ENCODE data around the gene MYO5A. TPM values are rescaled to one million over a fixed set of nuclear protein-coding genes. Genes with fewer than 3 reads are reported as not detected.
"Not testable (repeated sequence)": the region's sequence is repeated elsewhere in the genome, so short reads cannot be mapped to it uniquely, and the experiment has no call there.

The MYO5A gene
- total RNA-seq, 2 experiments from 2014 or later, result 19.2 to 22.6 TPM

DNA sequence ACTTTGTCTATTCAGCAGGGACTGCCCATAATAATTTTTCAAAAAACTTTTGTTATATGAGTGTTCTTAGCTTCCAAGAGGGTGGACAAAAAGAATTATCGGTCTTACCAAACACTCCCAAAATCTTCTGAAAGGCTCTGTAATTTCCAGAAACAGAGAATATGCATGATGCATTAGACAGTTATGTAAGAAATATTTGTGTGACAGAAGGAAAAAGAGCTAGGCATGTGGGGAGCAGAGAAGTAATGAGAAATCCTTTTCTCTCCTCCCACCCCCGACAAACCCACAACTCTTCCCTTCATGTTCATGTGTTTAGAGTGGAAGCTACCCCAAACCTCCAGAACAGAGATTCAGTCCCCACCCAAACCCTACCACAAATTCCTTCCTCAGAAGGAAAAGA lies 86.8 kb downstream of the MYO5A start:
- Mint-ChIP-seq H3K4me3 (no peak overlapping the region), H3K27ac (no peak overlapping the region), H3K27me3 (no peaks in the 10 kb centered on the region), H3K4me1 (ENCODE audit: low read depth) (peaks cover 31% of the 10 kb centered on the region), H3K9me3 (no peaks in the 10 kb centered on the region), H3K36me3 (ENCODE audit: low read depth) (no peaks in the 10 kb centered on the region)
- intact Hi-C loops (cut with micrococcal nuclease), result no loop called here
- no peak for DNase-seq
- no peak for TF ChIP-seq CTCF (IDR thresholded peaks at IDR 0.05)
- ChIA-PET CTCF (interaction anchor here (1.5 kb wide), 1 partner anchor 57 kb away, joined by 3 read pairs; no protein-coding TSS in a partner anchor), POLR2A (interaction anchor here (0.6 kb wide), 1 partner anchor 36 kb away, joined by 3 read pairs; no protein-coding TSS in a partner anchor)
- ATAC-seq, result no peak

GRCh38 chr15:52440946-52441345 lies 87.7 kb downstream of the MYO5A start:
- DNase-seq (no peak), ATAC-seq (no peak)
- H3K27ac Mint-ChIP-seq, result peak overlapping the region; percentile 10
- ChIA-PET POLR2A (no interaction called here), CTCF (interaction anchor here (1.5 kb wide), 1 partner anchor 58 kb away, joined by 3 read pairs; no protein-coding TSS in a partner anchor)
- no peaks in the 10 kb centered on the region for H3K9me3 Mint-ChIP-seq
- H3K4me3 Mint-ChIP-seq, result no peak overlapping the region
- no peaks in the 10 kb centered on the region for H3K27me3 Mint-ChIP-seq
- intact Hi-C loops (cut with micrococcal nuclease), result no loop called here
- no peaks in the 10 kb centered on the region for H3K36me3 Mint-ChIP-seq (ENCODE audit: low read depth)
- no peak for TF ChIP-seq CTCF (IDR thresholded peaks at IDR 0.05)
- H3K4me1 Mint-ChIP-seq (ENCODE audit: low read depth), result peaks cover 31% of the 10 kb centered on the region

GRCh38 chr15:52440414-52440813 lies 88.3 kb downstream of the MYO5A start:
- peak; percentile 70 for DNase-seq

GRCh38 chr15:52439470-52439869 lies 89.2 kb downstream of the MYO5A start:
- Mint-ChIP-seq H3K27ac (peak overlapping the region; percentile 4), H3K4me1 (ENCODE audit: low read depth) (peaks cover 31% of the 10 kb centered on the region), H3K36me3 (ENCODE audit: low read depth) (no peaks in the 10 kb centered on the region), H3K4me3 (no peak overlapping the region), H3K27me3 (no peaks in the 10 kb centered on the region), H3K9me3 (no peaks in the 10 kb centered on the region)
- ChIA-PET POLR2A (interaction anchor here (0.7 kb wide), 1 partner anchor 28 kb away, joined by 3 read pairs; no protein-coding TSS in a partner anchor), CTCF (interaction anchor here (1.9 kb wide), 1 partner anchor 25 kb away, joined by 9 read pairs; no protein-coding TSS in a partner anchor)
- no peak for DNase-seq
- TF ChIP-seq CTCF (IDR thresholded peaks at IDR 0.05), result no peak
- intact Hi-C loops (cut with micrococcal nuclease), result no loop called here
- no peak for ATAC-seq

More at GRCh38 chr15:52440414-52440813, 88.3 kb downstream of the MYO5A start:
- CTCF ChIA-PET, result no interaction called here
- H3K9me3 Mint-ChIP-seq, result no peaks in the 10 kb centered on the region
- peak overlapping the region; percentile 10 for H3K27ac Mint-ChIP-seq
- intact Hi-C loops (cut with micrococcal nuclease), result no loop called here
- POLR2A ChIA-PET, result no interaction called here
- peaks cover 31% of the 10 kb centered on the region for H3K4me1 Mint-ChIP-seq (ENCODE audit: low read depth)
- peak; percentile 93 for ATAC-seq
- H3K4me3 Mint-ChIP-seq, result no peak overlapping the region
- H3K27me3 Mint-ChIP-seq, result no peaks in the 10 kb centered on the region
- no peak for TF ChIP-seq CTCF (IDR thresholded peaks at IDR 0.05)
- H3K36me3 Mint-ChIP-seq (ENCODE audit: low read depth), result no peaks in the 10 kb centered on the region

- intact Hi-C loops (cut with micrococcal nuclease); ATAC-seq; H3K9me3 Mint-ChIP-seq; H3K27me3 Mint-ChIP-seq; H3K4me3 Mint-ChIP-seq; H3K36me3 Mint-ChIP-seq (ENCODE audit: low read depth); DNase-seq: not testable (repeated sequence)
- Mint-ChIP-seq H3K4me1 (ENCODE audit: low read depth) (peaks cover 29% of the 10 kb centered on the region), H3K27ac (peak overlapping the region; percentile 4)
- POLR2A ChIA-PET, result interaction anchor here (0.7 kb wide), 1 partner anchor 28 kb away, joined by 3 read pairs; no protein-coding TSS in a partner anchor
- CTCF ChIA-PET, result interaction anchor here (1.9 kb wide), 1 partner anchor 25 kb away, joined by 9 read pairs; no protein-coding TSS in a partner anchor
Observed at GRCh38 chr15:52439042-52439441, 89.6 kb downstream of the MYO5A start.

All from activated CD8-positive, alpha-beta T cell treated with anti-CD3 and anti-CD28 coated beads for 36 hours (primary cell).